Right forelimb (tissue), 1 donor: ENCODE data around the gene SEMA3F.
A peak's percentile ranks its signal among the peaks of the same experiment; 100 is the strongest.
"Not testable (repeated sequence)": the region's sequence is repeated elsewhere in the genome, so short reads cannot be mapped to it uniquely, and the experiment has no call there.

Source experiments
- DNase-seq: peaks from one replicate; pipeline ENCODE4 v3.0.0-alpha.2; 2018

SEMA3F gene

GRCh38 chr3:50194128-50194902, 39.2 kb downstream of the SEMA3F start:
- peak; percentile 87 for DNase-seq

GRCh38 chr3:50194903-50195500, 39.9 kb downstream of the SEMA3F start:
- DNase-seq, result no peak

GRCh38 chr3:50195501-50196252, 40.6 kb downstream of the SEMA3F start:
- DNase-seq, result no peak

- no peak for DNase-seq
These were observed 41.2 kb downstream of the SEMA3F start for GRCh38 chr3:50196253-50196801.

GRCh38 chr3:50201573-50202315, 46.6 kb downstream of the SEMA3F start:
- no peak for DNase-seq

- DNase-seq, result no peak
These were observed 47.4 kb downstream of the SEMA3F start for GRCh38 chr3:50202353-50203112.

GRCh38 chr3:50203113-50203808, 48.1 kb downstream of the SEMA3F start:
- DNase-seq, result no peak

- DNase-seq, result no peak
These were observed 49.0 kb downstream of the SEMA3F start for GRCh38 chr3:50203809-50204803.

GRCh38 chr3:50204804-50205412, 49.8 kb downstream of the SEMA3F start, which contains the start of gene SLC38A3:
SLC38A3 (plus strand) TSS chr3:50205271; CDS start chr3:50214200, 8,929 bp downstream.
- no peak for DNase-seq

GRCh38 chr3:50205413-50206276, 50.5 kb downstream of the SEMA3F start:
- DNase-seq, result no peak

- DNase-seq, result no peak
These were observed 52.4 kb downstream of the SEMA3F start for GRCh38 chr3:50207359-50208042.

GRCh38 chr3:50208677-50209344, 53.7 kb downstream of the SEMA3F start:
- DNase-seq, result no peak

GRCh38 chr3:50210176-50210509, 55.0 kb downstream of the SEMA3F start:
- DNase-seq, result no peak

- no peak for DNase-seq
These were observed 55.6 kb downstream of the SEMA3F start for GRCh38 chr3:50210510-50211367.

- not testable (repeated sequence) for DNase-seq
These were observed 56.2 kb downstream of the SEMA3F start for GRCh38 chr3:50211368-50211717.

GRCh38 chr3:50211930-50212329, 56.8 kb downstream of the SEMA3F start:
- no peak for DNase-seq
